ENCODE data around the gene AVEN. TPM values are rescaled to one million over a fixed set of nuclear protein-coding genes. Genes with fewer than 3 reads are reported as not detected.

Gene AVEN
- total and polyA plus RNA-seq, 9 of the 15 experiments (the other 6 are each of a cell fraction or from before 2014, with no cell fraction given), result 1.5 to 6.4 (median 4.7) TPM

- TF ChIP-seq, protein P1, sequence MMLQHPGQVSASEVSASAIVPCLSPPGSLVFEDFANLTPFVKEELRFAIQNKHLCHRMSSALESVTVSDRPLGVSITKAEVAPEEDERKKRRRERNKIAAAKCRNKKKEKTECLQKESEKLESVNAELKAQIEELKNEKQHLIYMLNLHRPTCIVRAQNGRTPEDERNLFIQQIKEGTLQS (IDR thresholded peaks at IDR 0.05), result no peak
- TF ChIP-seq, protein P1 (CRISPR knock-in tag; conservative IDR thresholded peaks at IDR 0.05), result no peak
- TF ChIP-seq TAF9B (IDR thresholded peaks at IDR 0.05; ENCODE audit: partially characterized antibody) (no peak), SREBF1 (IDR thresholded peaks at IDR 0.05; ENCODE audit: borderline replicate concordance, low read depth, low read length) (no peak), SP1 (CRISPR knock-in tag; IDR thresholded peaks at IDR 0.05) (no peak), MTA3 (IDR thresholded peaks at IDR 0.05; ENCODE audit: borderline replicate concordance) (no peak)
- TF ChIP-seq, protein P2, sequence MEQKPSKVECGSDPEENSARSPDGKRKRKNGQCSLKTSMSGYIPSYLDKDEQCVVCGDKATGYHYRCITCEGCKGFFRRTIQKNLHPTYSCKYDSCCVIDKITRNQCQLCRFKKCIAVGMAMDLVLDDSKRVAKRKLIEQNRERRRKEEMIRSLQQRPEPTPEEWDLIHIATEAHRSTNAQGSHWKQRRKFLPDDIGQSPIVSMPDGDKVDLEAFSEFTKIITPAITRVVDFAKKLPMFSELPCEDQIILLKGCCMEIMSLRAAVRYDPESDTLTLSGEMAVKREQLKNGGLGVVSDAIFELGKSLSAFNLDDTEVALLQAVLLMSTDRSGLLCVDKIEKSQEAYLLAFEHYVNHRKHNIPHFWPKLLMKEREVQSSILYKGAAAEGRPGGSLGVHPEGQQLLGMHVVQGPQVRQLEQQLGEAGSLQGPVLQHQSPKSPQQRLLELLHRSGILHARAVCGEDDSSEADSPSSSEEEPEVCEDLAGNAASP (IDR thresholded peaks at IDR 0.05), result no peak
Measured at GRCh38 chr15:34011481-34011880, 27.5 kb downstream of the AVEN start (continued).

DNA sequence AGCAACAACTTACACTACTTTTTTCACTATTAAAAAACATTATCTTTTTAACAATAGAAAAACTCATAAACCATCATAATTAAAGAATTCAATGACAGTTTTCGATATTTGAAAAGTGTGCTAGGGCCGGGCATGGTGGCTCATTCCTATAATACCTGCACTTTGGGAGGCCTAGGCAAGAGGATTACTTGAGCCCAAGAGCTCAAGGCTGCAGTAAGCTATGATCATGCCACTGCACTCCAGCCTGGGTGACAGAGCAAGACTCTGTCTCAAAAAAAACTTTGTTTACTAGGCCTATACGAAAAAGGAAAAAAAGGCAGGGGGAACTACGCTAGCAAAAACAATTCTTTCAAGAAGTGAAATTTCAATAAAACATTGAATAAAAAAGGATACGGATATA lies 28.1 kb downstream of the AVEN start:
- H2AFZ ChIP-seq (ENCODE audit: low read depth, low read length), result no peak overlapping the region
- no peaks in the 10 kb centered on the region for H3K9me1 ChIP-seq (ENCODE audit: control insufficient read depth, insufficient read depth, low read length)
- H3K4me2 ChIP-seq (ENCODE audit: insufficient read depth, low read length), result no peak overlapping the region
- ChIA-PET CTCF (ENCODE audit: low intra/inter-chr PET ratio) (no interaction called here), POLR2A (interaction anchor here (1.3 kb wide), 1 partner anchor 10 kb away, joined by 3 read pairs; no protein-coding TSS in a partner anchor)
- H3K79me2 ChIP-seq (ENCODE audit: control insufficient read depth, insufficient read depth, low read length), result no peaks in the 10 kb centered on the region
- H3K9ac ChIP-seq (ENCODE audit: insufficient read depth in 1 of 2, low read depth in 2 of 2, low read length in 2 of 2), result no peak overlapping the region
- FAIRE-seq (no peak), ATAC-seq (no peak), DNase-seq (ENCODE audit: extremely low read depth in 1 of 4, low spot score in 3 of 4) (no peak)
- H3K27me3 ChIP-seq (ENCODE audit: control insufficient read depth in 2 of 2, insufficient read depth in 2 of 2, low read length in 2 of 2), result peaks cover 4 to 15% of the 10 kb centered on the region in 2 experiments; a peak in 4 of 5 replicates
- no peaks in the 10 kb centered on the region; the same call in 1 of the 2 replicates for H4K20me1 ChIP-seq (replicated peaks; ENCODE audit: control insufficient read depth, insufficient read depth, low read length)
- 7% methylated on average over 5 of the region's 5 CpGs for WGBS (ENCODE audit: insufficient coverage, low coverage, missing lambda C conversion rate)
- H3K4me3 ChIP-seq, result no peak overlapping the region
- in situ Hi-C loops (cut with MboI) (no loop called here), intact Hi-C loops (cut with micrococcal nuclease) (no loop called here)
- no peaks in the 10 kb centered on the region for H3K9me3 ChIP-seq (replicated peaks; ENCODE audit: control insufficient read depth, insufficient read depth, low read depth, low read length)
- H3K4me1 ChIP-seq (replicated peaks in 1 of 2; ENCODE audit: control insufficient read depth in 2 of 2, insufficient read depth in 2 of 2, low read length in 2 of 2), result no peaks in the 10 kb centered on the region
- BruUV-seq (replicated peaks), result no TSS peak
- H3K27ac ChIP-seq (ENCODE audit: extremely low read depth, low read depth, low read length), result no peak overlapping the region
- no peaks in the 10 kb centered on the region for H3K36me3 ChIP-seq (ENCODE audit: control insufficient read depth, insufficient read depth, low read length)
- TF ChIP-seq MTA3 (IDR thresholded peaks at IDR 0.05; ENCODE audit: borderline replicate concordance), result no peak
- no peak for TF ChIP-seq ZNF3 (CRISPR knock-in tag; IDR thresholded peaks at IDR 0.05)
- TF ChIP-seq ZBTB2 (IDR thresholded peaks at IDR 0.05), result no peak
